Stimulated activated CD4-positive, alpha-beta T cell treated with anti-CD3 and anti-CD28 coated beads, Interleukin-1b, Interleukin-23, amount 100 ng/mL, for 48 hours (primary cell): ENCODE measurements around the gene TMEM9B.
"Not testable (repeated sequence)": the region's sequence is repeated elsewhere in the genome, so short reads cannot be mapped to it uniquely, and the experiment has no call there.

Experiments
- DNase-seq: peaks from one replicate; pipeline ENCODE4 v3.0.0-alpha.2; 2020

The TMEM9B gene

GRCh38 chr11:8964324-8965320, at the start of gene TMEM9B:
TSS of gene TMEM9B (minus strand) at chr11:8964442. CDS start at chr11:8964313, 129 bp downstream.
- peak; percentile 82 for DNase-seq

GRCh38 chr11:9013373-9013772, 49.1 kb upstream of the TMEM9B start:
- DNase-seq, result no peak

- DNase-seq, result not testable (repeated sequence)
Observed at GRCh38 chr11:9009538-9009937, 45.3 kb upstream of the TMEM9B start.

- DNase-seq, result no peak
Observed at GRCh38 chr11:9008661-9009060, 44.4 kb upstream of the TMEM9B start.

- DNase-seq, result no peak
Observed at GRCh38 chr11:9008011-9008550, 43.8 kb upstream of the TMEM9B start.

GRCh38 chr11:9005087-9005486, 40.8 kb upstream of the TMEM9B start:
- no peak for DNase-seq

- no peak for DNase-seq
Observed at GRCh38 chr11:9004183-9004926, 40.1 kb upstream of the TMEM9B start.

- DNase-seq, result peak; percentile 67
Observed at GRCh38 chr11:9003573-9004182, 39.4 kb upstream of the TMEM9B start, which contains the start of gene NRIP3. TSS of gene NRIP3 (minus strand) at chr11:9004001. CDS start at chr11:9003935, 66 bp downstream.

GRCh38 chr11:9002920-9003572, 38.8 kb upstream of the TMEM9B start:
- no peak for DNase-seq

- DNase-seq, result peak; percentile 77
Observed at GRCh38 chr11:9001736-9002135, 37.5 kb upstream of the TMEM9B start.

GRCh38 chr11:8998017-8998416, 33.8 kb upstream of the TMEM9B start:
- DNase-seq, result no peak

- DNase-seq, result no peak
Observed at GRCh38 chr11:8997451-8997850, 33.2 kb upstream of the TMEM9B start.

- DNase-seq, result no peak
Observed at GRCh38 chr11:8989453-8989852, 25.2 kb upstream of the TMEM9B start.

- DNase-seq, result no peak
Observed at GRCh38 chr11:8988329-8989234, 24.3 kb upstream of the TMEM9B start.

- DNase-seq, result no peak
Observed at GRCh38 chr11:8987446-8987845, 23.2 kb upstream of the TMEM9B start.

GRCh38 chr11:8986772-8987171, 22.5 kb upstream of the TMEM9B start:
- DNase-seq, result not testable (repeated sequence)

- no peak for DNase-seq
Observed at GRCh38 chr11:8985462-8985861, 21.2 kb upstream of the TMEM9B start.

- peak; percentile 37 for DNase-seq
Observed at GRCh38 chr11:8983552-8983951, 19.3 kb upstream of the TMEM9B start.

- no peak for DNase-seq
Observed at GRCh38 chr11:8980485-8980884, 16.2 kb upstream of the TMEM9B start.

GRCh38 chr11:8979365-8979764, 15.1 kb upstream of the TMEM9B start:
- not testable (repeated sequence) for DNase-seq

GRCh38 chr11:8973121-8973520, 8.9 kb upstream of the TMEM9B start:
- DNase-seq, result no peak
